H1 (cell line): ENCODE measurements around the gene TEX14.

Source experiments
- ATF3 ChIP-seq: IDR thresholded peaks from 2 replicates; pipeline ENCODE4 v1.6.1; 2011; ENCODE audit warnings: low read depth, mild to moderate bottlenecking, low read length; ENCODE audit not compliant: insufficient read depth
- CTCF ChIP-seq, 3 experiments: IDR thresholded peaks; 1 replicate in 2 of 3; 2 replicates in 1 of 3; pipeline versions ENCODE4 v1.5.1 to v1.6.1; 2011; ENCODE audit warnings: low read length in 3 of 3, mild to moderate bottlenecking in 3 of 3, inconsistent platforms in 2 of 3, low read depth in 1 of 3, moderate library complexity in 1 of 3; ENCODE audit not compliant: insufficient read depth in 1 of 3; ENCODE audit errors: control extremely low read depth in 1 of 3
- EZH2 ChIP-seq: fragments of 200-600 bp; sonication (generic); IDR thresholded peaks from 2 replicates; pipeline ENCODE4 v1.7.1; 2012; ENCODE audit warnings: low read depth, mild to moderate bottlenecking, moderate library complexity, low read length, inconsistent platforms; ENCODE audit not compliant: severe bottlenecking
- POLR2A ChIP-seq, 2 experiments: IDR thresholded peaks; 1 replicate in 1 of 2; 2 replicates in 1 of 2; pipeline ENCODE4 v1.6.1; 2011; ENCODE audit warnings: low read depth in 2 of 2, low read length in 2 of 2, mild to moderate bottlenecking in 2 of 2; ENCODE audit errors: control extremely low read depth in 1 of 2
- TAF7 ChIP-seq: optimal IDR thresholded peaks from 2 replicates; pipeline ENCODE3; 2011; ENCODE audit warnings: low read depth, mild to moderate bottlenecking, inconsistent platforms, low read length, moderate library complexity, borderline replicate concordance
- TBP ChIP-seq: IDR thresholded peaks from 2 replicates; pipeline ENCODE4 v1.6.1; 2011; ENCODE audit warnings: low read depth, low read length, improper control_type of control experiment

- TF ChIP-seq ATF3, result no peak
- TF ChIP-seq EZH2, result no peak
- TF ChIP-seq CTCF (IDR thresholded peaks at IDR 0.05; ENCODE audit: control extremely low read depth in 1 of 3, insufficient read depth in 1 of 3, low read depth in 1 of 3, low read length in 3 of 3), result no peak
- no peak for TF ChIP-seq TAF7
- TF ChIP-seq POLR2A (IDR thresholded peaks at IDR 0.05; ENCODE audit: control extremely low read depth in 1 of 2, low read depth in 2 of 2, low read length in 2 of 2), result no peak
- TF ChIP-seq TBP, result no peak
Observed at GRCh38 chr17:58664302-58664701, 27.5 kb downstream of the TEX14 start.
